OCI-LY1 (cell line): ENCODE data around the gene RUNX1.

Experiments
- CTCF ChIP-seq: fragments of 200-600 bp; sonication (generic), shearing (Covaris generic); IDR thresholded peaks from 2 replicates; pipeline ENCODE4 v1.5.1; 2017; ENCODE audit warnings: mild to moderate bottlenecking, antibody characterized with exemption, low read length, moderate library complexity, mixed read lengths
- EZH2 ChIP-seq: fragments of 200-600 bp; sonication (generic), shearing (Covaris generic); IDR thresholded peaks from 2 replicates; pipeline ENCODE4 v1.8.0; 2017; ENCODE audit warnings: borderline replicate concordance, mixed run types, mild to moderate bottlenecking, antibody characterized with exemption, low read length, moderate library complexity, mixed read lengths

- TF ChIP-seq EZH2 (no peak), CTCF (no peak)
These were observed 102.7 kb downstream of the RUNX1 start for GRCh38 chr21:34946385-34946840.
